Osteocyte (in vitro differentiated cells): ENCODE measurements around the gene MYO15B. TPM values are rescaled to one million over a fixed set of nuclear protein-coding genes. Genes with fewer than 3 reads are reported as not detected.

Experiments used
- DNase-seq: peaks from one replicate; pipeline ENCODE4 v3.0.0; 2021; ENCODE audit warnings: mixed read lengths; ENCODE audit not compliant: unreplicated experiment; ENCODE audit errors: extremely low spot score
- H3K27ac Mint-ChIP-seq: one replicate; pipeline ENCODE4 v1.8.0; 2021; ENCODE audit warnings: mild to moderate bottlenecking, mixed read lengths; ENCODE audit not compliant: unreplicated experiment
- H3K27me3 Mint-ChIP-seq: one replicate; pipeline ENCODE4 v1.8.0; 2021; ENCODE audit warnings: mixed read lengths; ENCODE audit not compliant: unreplicated experiment
- H3K36me3 Mint-ChIP-seq: one replicate; pipeline ENCODE4 v1.8.0; 2021; ENCODE audit warnings: mixed read lengths; ENCODE audit not compliant: unreplicated experiment
- H3K4me1 Mint-ChIP-seq: one replicate; pipeline ENCODE4 v1.8.0; 2021; ENCODE audit warnings: mixed read lengths; ENCODE audit not compliant: unreplicated experiment
- H3K4me3 Mint-ChIP-seq: one replicate; pipeline ENCODE4 v1.8.0; 2021; ENCODE audit warnings: mild to moderate bottlenecking, moderate library complexity, mixed read lengths; ENCODE audit not compliant: unreplicated experiment
- H3K9me3 Mint-ChIP-seq: one replicate; pipeline ENCODE4 v1.8.0; 2021; ENCODE audit warnings: mixed read lengths; ENCODE audit not compliant: unreplicated experiment
- CTCF ChIP-seq: fragments of 200-600 bp; sonication (generic); IDR thresholded peaks from 2 replicates; pipeline ENCODE4 v1.5.0; 2021; ENCODE audit warnings: antibody characterized with exemption, mild to moderate bottlenecking, moderate library complexity
- total RNA-seq: library from RNA; stranded (reverse); gene quantifications from 2 replicates; pipeline ENCODE4 v1.2.1, GENCODE V29; 2021

MYO15B gene
- total RNA-seq, 1 donor from 2014 or later, result 40.8 TPM

GRCh38 chr17:75589012-75589918, 1.7 kb downstream of the MYO15B start:
- Mint-ChIP-seq H3K27me3 (peaks cover 4% of the 10 kb centered on the region), H3K9me3 (no peaks in the 10 kb centered on the region), H3K4me1 (peaks cover 3% of the 10 kb centered on the region), H3K27ac (peak overlapping the region; percentile 56), H3K4me3 (peak overlapping the region; percentile 73), H3K36me3 (no peaks in the 10 kb centered on the region)
- peak; percentile 97 for DNase-seq
- TF ChIP-seq CTCF, result peak; percentile 66

GRCh38 chr17:75589919-75590303, 2.3 kb downstream of the MYO15B start:
- peaks cover 3% of the 10 kb centered on the region for H3K4me1 Mint-ChIP-seq
- no peak for TF ChIP-seq CTCF
- H3K4me3 Mint-ChIP-seq, result no peak overlapping the region
- H3K27me3 Mint-ChIP-seq, result peaks cover 4% of the 10 kb centered on the region
- H3K9me3 Mint-ChIP-seq, result no peaks in the 10 kb centered on the region
- H3K27ac Mint-ChIP-seq, result no peak overlapping the region
- DNase-seq, result no peak
- H3K36me3 Mint-ChIP-seq, result no peaks in the 10 kb centered on the region

GRCh38 chr17:75590314-75590761, 2.7 kb downstream of the MYO15B start:
- Mint-ChIP-seq H3K27ac (no peak overlapping the region), H3K9me3 (no peaks in the 10 kb centered on the region), H3K27me3 (peaks cover 4% of the 10 kb centered on the region), H3K4me3 (no peak overlapping the region), H3K4me1 (peaks cover 3% of the 10 kb centered on the region), H3K36me3 (no peaks in the 10 kb centered on the region)
- TF ChIP-seq CTCF, result no peak
- DNase-seq, result no peak

- TF ChIP-seq CTCF, result no peak
- Mint-ChIP-seq H3K36me3 (no peaks in the 10 kb centered on the region), H3K4me3 (peak overlapping the region; percentile 50), H3K9me3 (no peaks in the 10 kb centered on the region), H3K4me1 (peaks cover 3% of the 10 kb centered on the region), H3K27ac (no peak overlapping the region), H3K27me3 (peaks cover 2% of the 10 kb centered on the region)
- no peak for DNase-seq
Measured at GRCh38 chr17:75590849-75591721, 3.5 kb downstream of the MYO15B start.
